ENCODE data around the gene ZFYVE28.

ZFYVE28 gene

DNA sequence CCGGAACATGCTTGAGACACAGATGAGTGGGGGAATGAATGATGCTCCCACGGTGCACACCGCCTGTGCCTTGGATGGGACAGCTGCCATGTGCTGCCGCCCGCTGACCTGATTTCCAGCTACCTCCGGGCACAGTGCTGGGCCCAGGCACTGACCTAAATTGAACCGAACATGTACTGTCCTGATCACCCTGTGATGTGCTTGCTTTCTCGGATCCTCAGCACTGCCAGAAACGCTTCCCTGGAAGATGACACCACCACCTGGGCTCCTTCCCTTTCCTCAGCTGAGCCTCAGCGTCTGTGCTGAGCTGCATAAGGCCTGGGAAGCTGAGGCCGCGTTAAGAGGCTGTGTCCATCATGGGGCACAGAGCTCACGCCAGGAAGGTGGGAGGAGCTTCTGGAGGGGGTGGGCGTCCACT, 117.2 kb downstream of the ZFYVE28 start:
- DNase-seq (ENCODE audit: low spot score): no peak
- in situ Hi-C loops (cut with MboI; ENCODE audit: low pct_unique_long_range_greater_than_20kb, low sequenced_read_pairs, unreplicated experiment): no loop called here
- TF ChIP-seq, protein P1, sequence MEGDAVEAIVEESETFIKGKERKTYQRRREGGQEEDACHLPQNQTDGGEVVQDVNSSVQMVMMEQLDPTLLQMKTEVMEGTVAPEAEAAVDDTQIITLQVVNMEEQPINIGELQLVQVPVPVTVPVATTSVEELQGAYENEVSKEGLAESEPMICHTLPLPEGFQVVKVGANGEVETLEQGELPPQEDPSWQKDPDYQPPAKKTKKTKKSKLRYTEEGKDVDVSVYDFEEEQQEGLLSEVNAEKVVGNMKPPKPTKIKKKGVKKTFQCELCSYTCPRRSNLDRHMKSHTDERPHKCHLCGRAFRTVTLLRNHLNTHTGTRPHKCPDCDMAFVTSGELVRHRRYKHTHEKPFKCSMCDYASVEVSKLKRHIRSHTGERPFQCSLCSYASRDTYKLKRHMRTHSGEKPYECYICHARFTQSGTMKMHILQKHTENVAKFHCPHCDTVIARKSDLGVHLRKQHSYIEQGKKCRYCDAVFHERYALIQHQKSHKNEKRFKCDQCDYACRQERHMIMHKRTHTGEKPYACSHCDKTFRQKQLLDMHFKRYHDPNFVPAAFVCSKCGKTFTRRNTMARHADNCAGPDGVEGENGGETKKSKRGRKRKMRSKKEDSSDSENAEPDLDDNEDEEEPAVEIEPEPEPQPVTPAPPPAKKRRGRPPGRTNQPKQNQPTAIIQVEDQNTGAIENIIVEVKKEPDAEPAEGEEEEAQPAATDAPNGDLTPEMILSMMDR (IDR thresholded peaks at IDR 0.05; ENCODE audit: extremely low read depth, insufficient read depth, missing control alignments): no peak

DNA sequence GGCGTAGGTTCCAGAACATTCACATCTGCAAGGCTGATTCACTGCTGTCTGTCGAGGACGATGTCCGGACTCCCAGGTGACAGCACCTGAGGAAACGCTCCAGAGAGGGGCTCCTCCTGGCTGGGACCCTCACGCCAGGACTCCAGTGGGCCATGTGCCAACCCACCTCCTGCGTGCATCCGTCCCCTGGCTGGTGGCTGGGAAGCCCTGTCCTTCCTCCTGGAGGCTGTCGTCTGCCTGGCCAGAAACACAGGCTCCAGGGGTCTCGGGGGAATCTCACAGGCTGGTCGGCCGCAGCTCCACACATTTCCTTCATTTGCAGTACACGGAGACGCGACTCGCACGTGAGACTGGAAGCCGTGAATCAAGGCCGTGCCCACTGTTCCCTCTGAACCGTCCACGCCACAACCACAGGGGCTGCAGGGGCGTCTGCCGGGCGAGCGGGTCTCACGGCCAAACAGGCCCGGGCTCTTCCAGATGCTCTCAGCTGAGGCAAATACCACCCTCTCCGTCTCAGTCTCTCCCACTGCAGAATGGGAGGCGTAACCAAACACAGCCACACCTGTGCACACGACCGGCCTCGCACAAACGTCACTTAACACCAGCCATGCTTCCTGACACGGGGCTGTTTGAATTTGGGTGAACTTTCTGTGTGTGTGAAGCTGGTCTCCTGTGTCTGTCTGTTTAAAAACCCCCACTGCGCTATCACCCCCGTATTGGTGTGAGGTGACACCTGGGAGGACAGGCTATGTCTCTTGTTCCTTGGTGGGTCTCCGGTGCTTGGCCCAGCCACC, 117.8 kb downstream of the ZFYVE28 start:
- DNase-seq (ENCODE audit: low spot score): no peak
- TF ChIP-seq, protein P1 (IDR thresholded peaks at IDR 0.05; ENCODE audit: extremely low read depth, insufficient read depth, missing control alignments): no peak
- in situ Hi-C loops (cut with MboI; ENCODE audit: low pct_unique_long_range_greater_than_20kb, low sequenced_read_pairs, unreplicated experiment): no loop called here

DNA sequence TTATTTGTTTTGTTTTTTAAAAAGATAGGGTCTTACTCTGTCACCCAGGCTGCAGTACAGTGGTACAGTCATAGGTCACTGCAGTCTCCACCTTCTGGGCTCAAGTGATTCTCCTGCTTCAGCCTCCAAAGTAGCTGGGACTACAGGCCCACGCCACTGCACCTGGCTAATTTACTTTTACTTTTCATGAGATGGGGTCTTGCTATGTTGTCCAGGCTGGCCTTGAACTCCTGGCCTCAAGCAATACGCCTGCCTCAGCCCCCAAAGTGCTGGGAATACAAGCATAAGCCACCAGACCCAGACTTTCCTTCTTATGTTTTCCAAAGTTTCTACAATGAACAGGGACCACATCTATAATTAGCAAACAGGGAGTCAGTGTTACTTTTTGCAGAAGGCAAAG, 118.7 kb downstream of the ZFYVE28 start:
- in situ Hi-C loops (cut with MboI; ENCODE audit: low pct_unique_long_range_greater_than_20kb, low sequenced_read_pairs, unreplicated experiment): no loop called here
- no peak for DNase-seq (ENCODE audit: low spot score)
- TF ChIP-seq, protein P1 (IDR thresholded peaks at IDR 0.05; ENCODE audit: extremely low read depth, insufficient read depth, missing control alignments): no peak

DNA sequence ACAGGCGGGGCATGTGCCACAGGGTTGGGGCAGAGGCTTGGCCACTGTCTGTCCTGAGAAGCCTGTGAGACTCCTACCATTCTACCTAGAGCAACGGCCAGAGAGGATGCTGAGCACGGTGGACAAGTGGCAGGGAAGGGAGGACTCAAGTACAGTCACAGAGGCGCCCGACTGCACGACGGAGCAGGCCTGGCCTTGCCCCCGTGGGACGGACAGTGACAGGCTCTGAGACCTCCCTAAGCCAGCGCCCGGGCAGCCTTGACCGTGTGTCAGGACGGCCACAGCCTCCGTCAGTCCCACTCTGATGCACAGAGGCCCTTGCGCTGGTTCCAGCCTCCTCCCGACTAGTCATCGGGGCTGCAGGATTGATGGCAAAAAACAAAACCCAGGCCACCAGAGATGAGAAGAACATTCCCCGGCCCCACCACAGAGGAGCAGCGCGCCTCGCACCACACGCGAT, 119.9 kb downstream of the ZFYVE28 start:
- DNase-seq (ENCODE audit: low spot score): no peak
- in situ Hi-C loops (cut with MboI; ENCODE audit: low pct_unique_long_range_greater_than_20kb, low sequenced_read_pairs, unreplicated experiment): no loop called here
- TF ChIP-seq, protein P1 (IDR thresholded peaks at IDR 0.05; ENCODE audit: extremely low read depth, insufficient read depth, missing control alignments): no peak

DNA sequence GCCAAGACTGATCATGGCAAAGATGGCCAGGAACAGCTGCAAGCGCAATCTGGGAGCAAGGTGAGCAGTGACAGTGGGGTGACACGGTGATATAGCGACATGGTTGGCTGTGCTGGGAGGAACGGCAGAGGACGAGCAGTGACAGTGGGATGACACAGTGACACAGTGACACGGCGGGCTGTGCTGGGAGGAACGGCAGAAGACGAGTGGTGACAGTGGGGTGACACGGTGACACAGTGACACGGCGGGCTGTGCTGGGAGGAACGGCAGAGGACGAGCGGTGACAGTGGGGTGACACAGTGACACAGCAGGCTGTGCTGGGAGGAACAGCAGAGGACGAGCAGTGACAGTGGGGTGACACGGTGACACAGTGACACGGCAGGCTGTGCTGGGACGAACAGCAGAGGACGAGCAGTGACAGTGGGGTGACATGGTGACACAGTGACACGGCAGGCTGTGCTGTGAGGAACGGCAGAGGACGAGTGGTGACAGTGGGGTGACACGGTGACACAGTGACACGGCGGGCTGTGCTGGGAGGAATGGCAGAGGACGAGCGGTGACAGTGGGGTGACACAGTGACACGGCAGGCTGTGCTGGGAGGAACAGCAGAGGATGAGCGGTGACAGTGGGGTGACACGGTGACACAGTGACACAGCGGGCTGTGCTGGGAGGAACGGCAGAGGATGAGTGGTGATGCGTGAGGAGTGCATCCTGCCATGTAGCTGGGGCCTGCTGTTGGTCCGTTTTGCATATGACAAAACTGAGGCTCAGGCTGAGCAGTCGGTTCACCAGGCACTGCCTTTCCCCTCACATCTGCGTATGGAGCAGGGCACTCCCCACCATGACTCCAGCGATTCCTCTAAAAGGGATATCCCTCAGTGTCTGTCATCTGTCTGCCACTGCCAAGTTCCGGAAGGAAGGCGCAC, 120.6 kb downstream of the ZFYVE28 start:
- no peak for DNase-seq (ENCODE audit: low spot score)
- TF ChIP-seq, protein P1 (IDR thresholded peaks at IDR 0.05; ENCODE audit: extremely low read depth, insufficient read depth, missing control alignments): no peak
- in situ Hi-C loops (cut with MboI; ENCODE audit: low pct_unique_long_range_greater_than_20kb, low sequenced_read_pairs, unreplicated experiment): no loop called here

Data from GM13977 (cell line).